HL-60 (cell line): ENCODE results near the gene TBC1D4.

Experiments
- CTCF ChIP-seq: IDR thresholded peaks from one replicate; pipeline ENCODE4 v1.5.1; 2011; ENCODE audit warnings: low read length, control low read depth, inconsistent platforms; ENCODE audit not compliant: insufficient read depth
- POLR2AphosphoS5 ChIP-seq: IDR thresholded peaks from 2 replicates; pipeline ENCODE4 v1.6.1; 2012; ENCODE audit warnings: low read depth
- TF ChIP-seq, protein P1 (sequence below): IDR thresholded peaks from 2 replicates; pipeline ENCODE4 v1.6.1; 2012; ENCODE audit warnings: low read depth; ENCODE audit not compliant: insufficient replicate concordance

GRCh38 chr13:75437582-75438318 lies 44.2 kb downstream of the TBC1D4 start:
- TF ChIP-seq CTCF, result no peak
- TF ChIP-seq, protein P1, sequence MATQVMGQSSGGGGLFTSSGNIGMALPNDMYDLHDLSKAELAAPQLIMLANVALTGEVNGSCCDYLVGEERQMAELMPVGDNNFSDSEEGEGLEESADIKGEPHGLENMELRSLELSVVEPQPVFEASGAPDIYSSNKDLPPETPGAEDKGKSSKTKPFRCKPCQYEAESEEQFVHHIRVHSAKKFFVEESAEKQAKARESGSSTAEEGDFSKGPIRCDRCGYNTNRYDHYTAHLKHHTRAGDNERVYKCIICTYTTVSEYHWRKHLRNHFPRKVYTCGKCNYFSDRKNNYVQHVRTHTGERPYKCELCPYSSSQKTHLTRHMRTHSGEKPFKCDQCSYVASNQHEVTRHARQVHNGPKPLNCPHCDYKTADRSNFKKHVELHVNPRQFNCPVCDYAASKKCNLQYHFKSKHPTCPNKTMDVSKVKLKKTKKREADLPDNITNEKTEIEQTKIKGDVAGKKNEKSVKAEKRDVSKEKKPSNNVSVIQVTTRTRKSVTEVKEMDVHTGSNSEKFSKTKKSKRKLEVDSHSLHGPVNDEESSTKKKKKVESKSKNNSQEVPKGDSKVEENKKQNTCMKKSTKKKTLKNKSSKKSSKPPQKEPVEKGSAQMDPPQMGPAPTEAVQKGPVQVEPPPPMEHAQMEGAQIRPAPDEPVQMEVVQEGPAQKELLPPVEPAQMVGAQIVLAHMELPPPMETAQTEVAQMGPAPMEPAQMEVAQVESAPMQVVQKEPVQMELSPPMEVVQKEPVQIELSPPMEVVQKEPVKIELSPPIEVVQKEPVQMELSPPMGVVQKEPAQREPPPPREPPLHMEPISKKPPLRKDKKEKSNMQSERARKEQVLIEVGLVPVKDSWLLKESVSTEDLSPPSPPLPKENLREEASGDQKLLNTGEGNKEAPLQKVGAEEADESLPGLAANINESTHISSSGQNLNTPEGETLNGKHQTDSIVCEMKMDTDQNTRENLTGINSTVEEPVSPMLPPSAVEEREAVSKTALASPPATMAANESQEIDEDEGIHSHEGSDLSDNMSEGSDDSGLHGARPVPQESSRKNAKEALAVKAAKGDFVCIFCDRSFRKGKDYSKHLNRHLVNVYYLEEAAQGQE, result no peak
- TF ChIP-seq POLR2AphosphoS5, result no peak
